HL-60 (cell line): ENCODE measurements around the gene TNC.
"Not testable (repeated sequence)": the region's sequence is repeated elsewhere in the genome, so short reads cannot be mapped to it uniquely, and the experiment has no call there.

Source experiments
- DNase-seq, 2 experiments: peaks; one replicate each; pipeline ENCODE4 v3.0.0-alpha.2; 2010 to 2020; ENCODE audit warnings: low read depth in 1 of 2, low spot score in 1 of 2
- H3K27ac ChIP-seq: fragments of 250-450 bp; sonication (Bioruptor Pico); replicated peaks from 2 replicates; pipeline ENCODE4 v1.5.1; 2020; ENCODE audit warnings: mild to moderate bottlenecking, moderate library complexity
- H3K27me3 ChIP-seq: fragments of 250-450 bp; sonication (Bioruptor Pico); 2 replicates; pipeline ENCODE4 v1.5.1; 2021; ENCODE audit warnings: mild to moderate bottlenecking, moderate library complexity; ENCODE audit not compliant: insufficient read depth, poor library complexity, severe bottlenecking
- H3K4me3 ChIP-seq: replicated peaks from 2 replicates; pipeline ENCODE4 v1.5.1; 2011; ENCODE audit warnings: mild to moderate bottlenecking, control low read depth, low read length; ENCODE audit not compliant: insufficient read depth
- CTCF ChIP-seq: IDR thresholded peaks from one replicate; pipeline ENCODE4 v1.5.1; 2011; ENCODE audit warnings: low read length, control low read depth, inconsistent platforms; ENCODE audit not compliant: insufficient read depth
- GABPA ChIP-seq: IDR thresholded peaks from 2 replicates; pipeline ENCODE4 v1.6.1; 2012; ENCODE audit warnings: low read depth
- POLR2AphosphoS5 ChIP-seq: IDR thresholded peaks from 2 replicates; pipeline ENCODE4 v1.6.1; 2012; ENCODE audit warnings: low read depth
- SPI1 ChIP-seq: IDR thresholded peaks from 2 replicates; pipeline ENCODE4 v1.6.1; 2012; ENCODE audit warnings: low read depth, mild to moderate bottlenecking, borderline replicate concordance
- TF ChIP-seq, protein P1 (sequence below): IDR thresholded peaks from 2 replicates; pipeline ENCODE4 v1.6.1; 2012; ENCODE audit warnings: low read depth; ENCODE audit not compliant: insufficient replicate concordance

TNC gene

GRCh38 chr9:115133649-115134048 lies 15.7 kb upstream of the TNC start:
- no peak overlapping the region for H3K27ac ChIP-seq
- TF ChIP-seq SPI1 (no peak), POLR2AphosphoS5 (no peak), CTCF (no peak), GABPA (no peak)
- TF ChIP-seq, protein P1, sequence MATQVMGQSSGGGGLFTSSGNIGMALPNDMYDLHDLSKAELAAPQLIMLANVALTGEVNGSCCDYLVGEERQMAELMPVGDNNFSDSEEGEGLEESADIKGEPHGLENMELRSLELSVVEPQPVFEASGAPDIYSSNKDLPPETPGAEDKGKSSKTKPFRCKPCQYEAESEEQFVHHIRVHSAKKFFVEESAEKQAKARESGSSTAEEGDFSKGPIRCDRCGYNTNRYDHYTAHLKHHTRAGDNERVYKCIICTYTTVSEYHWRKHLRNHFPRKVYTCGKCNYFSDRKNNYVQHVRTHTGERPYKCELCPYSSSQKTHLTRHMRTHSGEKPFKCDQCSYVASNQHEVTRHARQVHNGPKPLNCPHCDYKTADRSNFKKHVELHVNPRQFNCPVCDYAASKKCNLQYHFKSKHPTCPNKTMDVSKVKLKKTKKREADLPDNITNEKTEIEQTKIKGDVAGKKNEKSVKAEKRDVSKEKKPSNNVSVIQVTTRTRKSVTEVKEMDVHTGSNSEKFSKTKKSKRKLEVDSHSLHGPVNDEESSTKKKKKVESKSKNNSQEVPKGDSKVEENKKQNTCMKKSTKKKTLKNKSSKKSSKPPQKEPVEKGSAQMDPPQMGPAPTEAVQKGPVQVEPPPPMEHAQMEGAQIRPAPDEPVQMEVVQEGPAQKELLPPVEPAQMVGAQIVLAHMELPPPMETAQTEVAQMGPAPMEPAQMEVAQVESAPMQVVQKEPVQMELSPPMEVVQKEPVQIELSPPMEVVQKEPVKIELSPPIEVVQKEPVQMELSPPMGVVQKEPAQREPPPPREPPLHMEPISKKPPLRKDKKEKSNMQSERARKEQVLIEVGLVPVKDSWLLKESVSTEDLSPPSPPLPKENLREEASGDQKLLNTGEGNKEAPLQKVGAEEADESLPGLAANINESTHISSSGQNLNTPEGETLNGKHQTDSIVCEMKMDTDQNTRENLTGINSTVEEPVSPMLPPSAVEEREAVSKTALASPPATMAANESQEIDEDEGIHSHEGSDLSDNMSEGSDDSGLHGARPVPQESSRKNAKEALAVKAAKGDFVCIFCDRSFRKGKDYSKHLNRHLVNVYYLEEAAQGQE: no peak
- no peak for DNase-seq

DNA sequence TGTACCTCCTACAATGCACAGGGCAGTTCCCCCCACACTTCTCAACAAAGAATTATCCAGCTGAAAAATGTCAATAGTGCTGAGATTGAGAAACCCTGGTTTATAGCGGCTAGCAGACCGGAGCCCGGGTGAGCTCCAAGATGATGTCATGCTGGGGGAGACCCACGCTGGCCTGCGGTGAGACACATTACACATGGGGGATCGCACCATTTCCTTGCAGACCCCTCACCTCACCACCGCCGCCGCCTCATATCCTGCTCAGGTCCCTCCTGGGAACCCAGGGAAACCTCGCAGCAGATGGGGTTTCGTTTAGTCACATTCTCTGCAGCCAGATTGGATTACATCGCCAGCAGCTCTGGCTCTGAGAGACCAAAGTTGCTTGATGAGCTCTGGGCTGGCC lies 14.7 kb upstream of the TNC start:
- DNase-seq: no peak
- Histone ChIP-seq H3K27ac (no peak overlapping the region), H3K27me3 (no peaks in the 10 kb centered on the region), H3K4me3 (no peak overlapping the region)
- TF ChIP-seq SPI1: no peak
- no peak for TF ChIP-seq GABPA
- TF ChIP-seq, protein P1: no peak
- no peak for TF ChIP-seq CTCF
- TF ChIP-seq POLR2AphosphoS5: no peak

More at GRCh38 chr9:115133649-115134048, 15.7 kb upstream of the TNC start:
- H3K4me3 ChIP-seq: no peak overlapping the region
- no peaks in the 10 kb centered on the region for H3K27me3 ChIP-seq

GRCh38 chr9:115130176-115130575 lies 12.2 kb upstream of the TNC start:
- Histone ChIP-seq H3K27me3 (no peaks in the 10 kb centered on the region), H3K4me3 (no peak overlapping the region), H3K27ac (no peak overlapping the region)
- no peak for TF ChIP-seq CTCF
- TF ChIP-seq, protein P1: no peak
- no peak for TF ChIP-seq GABPA
- no peak for TF ChIP-seq SPI1
- no peak for TF ChIP-seq POLR2AphosphoS5
- DNase-seq: no peak

- not testable (repeated sequence) for H3K27me3 ChIP-seq, H3K27ac ChIP-seq, DNase-seq, H3K4me3 ChIP-seq
Observed at GRCh38 chr9:115128726-115129125, 10.8 kb upstream of the TNC start.
